Neural progenitor cell (in vitro differentiated cells): Measurements from ENCODE around the gene ALMS1. TPM values are rescaled to one million over a fixed set of nuclear protein-coding genes. Genes with fewer than 3 reads are reported as not detected.

Experiments
- DNase-seq: peaks from one replicate; pipeline ENCODE4 v3.0.0-alpha.2; 2016; ENCODE audit warnings: low spot score
- H2AFZ ChIP-seq: fragments of 200-600 bp; sonication (generic); replicated peaks from 2 replicates; pipeline ENCODE4 v1.6.1; 2016; ENCODE audit warnings: antibody characterized with exemption
- H3F3A ChIP-seq: fragments of 200-600 bp; sonication (generic); 2 replicates; pipeline ENCODE4 v1.6.1; 2016; ENCODE audit warnings: antibody characterized with exemption, low read depth
- H3K27ac ChIP-seq: fragments of 200-600 bp; sonication (generic); 2 replicates; pipeline ENCODE4 v1.5.1; 2016; ENCODE audit warnings: mild to moderate bottlenecking
- H3K27me3 ChIP-seq: fragments of 200-600 bp; sonication (generic); 2 replicates; pipeline ENCODE4 v1.6.1; 2016; ENCODE audit warnings: mild to moderate bottlenecking, moderate library complexity
- H3K36me3 ChIP-seq: fragments of 200-600 bp; sonication (generic); 2 replicates; pipeline ENCODE4 v1.5.1; 2016
- H3K4me1 ChIP-seq: fragments of 200-600 bp; sonication (generic); 2 replicates; pipeline ENCODE4 v1.6.1; 2016; ENCODE audit warnings: mixed run types
- H3K4me2 ChIP-seq: fragments of 200-600 bp; sonication (generic); 2 replicates; pipeline ENCODE4 v1.6.1; 2016
- H3K4me3 ChIP-seq: fragments of 200-600 bp; sonication (generic); 2 replicates; pipeline ENCODE4 v1.5.1; 2016
- H3K79me2 ChIP-seq: fragments of 200-600 bp; sonication (generic); 2 replicates; pipeline ENCODE4 v1.6.1; 2016; ENCODE audit warnings: low read depth
- H3K9ac ChIP-seq: fragments of 200-600 bp; sonication (generic); 2 replicates; pipeline ENCODE4 v1.6.1; 2016
- H3K9me3 ChIP-seq: fragments of 200-600 bp; sonication (generic); 2 replicates; pipeline ENCODE4 v1.5.1; 2016; ENCODE audit warnings: low read depth
- H4K20me1 ChIP-seq: fragments of 200-600 bp; sonication (generic); 2 replicates; pipeline ENCODE4 v1.6.1; 2016; ENCODE audit warnings: low read depth
- H3K27ac Mint-ChIP-seq: 3 replicates; pipeline ENCODE4 v1.8.0; 2021; ENCODE audit warnings: mixed read lengths
- H3K27me3 Mint-ChIP-seq: 2 replicates; pipeline ENCODE4 v1.8.0; 2022; ENCODE audit warnings: low read depth, mild to moderate bottlenecking, inconsistent platforms, moderate library complexity, mixed read lengths; ENCODE audit not compliant: insufficient read depth
- H3K36me3 Mint-ChIP-seq: 3 replicates; pipeline ENCODE4 v1.8.0; 2021; ENCODE audit warnings: mixed read lengths
- H3K4me1 Mint-ChIP-seq: 3 replicates; pipeline ENCODE4 v1.8.0; 2021; ENCODE audit warnings: mixed read lengths
- H3K4me3 Mint-ChIP-seq: 3 replicates; pipeline ENCODE4 v1.8.0; 2021; ENCODE audit warnings: mild to moderate bottlenecking, moderate library complexity, mixed read lengths
- H3K9me3 Mint-ChIP-seq: 3 replicates; pipeline ENCODE4 v1.8.0; 2020; ENCODE audit warnings: mixed read lengths
- EZH2 ChIP-seq: fragments of 200-600 bp; sonication (generic); IDR thresholded peaks from 2 replicates; pipeline ENCODE4 v1.6.1; 2017; ENCODE audit warnings: antibody characterized with exemption, mild to moderate bottlenecking, moderate library complexity
- EZH2phosphoT487 ChIP-seq: fragments of 200-600 bp; sonication (generic); IDR thresholded peaks from 2 replicates; pipeline ENCODE4 v1.6.1; 2017; ENCODE audit warnings: antibody characterized with exemption
- total RNA-seq: library from RNA; depleted of rRNA; stranded (reverse); fragments of >200 nt; gene quantifications from 2 replicates; pipeline ENCODE4 v1.2.3, GENCODE V29; 2015; ENCODE audit warnings: low replicate concordance
- TF ChIP-seq, protein P1 (sequence below): fragments of 200-600 bp; sonication (generic); IDR thresholded peaks from 2 replicates; pipeline ENCODE4 v1.5.1; 2017; ENCODE audit warnings: antibody characterized with exemption, mild to moderate bottlenecking

Gene ALMS1
- total RNA-seq, 1 donor from 2014 or later: 58.8 TPM

DNA sequence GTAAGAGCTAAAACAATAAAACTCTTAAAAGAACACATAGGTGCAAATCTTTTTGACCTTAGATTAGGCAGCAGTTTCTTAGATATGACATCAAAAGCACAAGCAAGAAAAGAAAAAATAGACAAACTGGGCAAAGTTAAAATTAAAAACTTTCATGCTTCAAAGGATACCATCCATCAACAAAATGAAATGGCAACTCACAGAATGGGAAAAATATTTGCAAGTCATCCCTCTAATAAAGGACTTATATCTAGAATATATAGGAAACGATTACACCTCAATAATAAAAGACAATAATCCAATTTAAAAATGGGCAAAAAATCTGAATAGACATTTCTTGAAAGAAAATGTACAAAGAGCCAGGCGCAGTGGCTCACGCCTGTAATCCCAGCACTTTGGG is 29.5 kb upstream of the ALMS1 start:
- H3K4me3 ChIP-seq: no peak overlapping the region
- H3K4me1 ChIP-seq: no peaks in the 10 kb centered on the region
- peaks cover 3% of the 10 kb centered on the region for H3F3A ChIP-seq
- H3K4me3 Mint-ChIP-seq: no peak overlapping the region
- H3K4me2 ChIP-seq: no peak overlapping the region
- H2AFZ ChIP-seq: no peak overlapping the region
- no peaks in the 10 kb centered on the region for H3K4me1 Mint-ChIP-seq
- H3K9ac ChIP-seq: no peak overlapping the region
- H3K36me3 Mint-ChIP-seq: no peaks in the 10 kb centered on the region
- no peak for DNase-seq
- no peak overlapping the region for H3K27ac ChIP-seq
- peaks cover 4% of the 10 kb centered on the region for H3K27me3 Mint-ChIP-seq
- H4K20me1 ChIP-seq: no peaks in the 10 kb centered on the region
- TF ChIP-seq, protein P1, sequence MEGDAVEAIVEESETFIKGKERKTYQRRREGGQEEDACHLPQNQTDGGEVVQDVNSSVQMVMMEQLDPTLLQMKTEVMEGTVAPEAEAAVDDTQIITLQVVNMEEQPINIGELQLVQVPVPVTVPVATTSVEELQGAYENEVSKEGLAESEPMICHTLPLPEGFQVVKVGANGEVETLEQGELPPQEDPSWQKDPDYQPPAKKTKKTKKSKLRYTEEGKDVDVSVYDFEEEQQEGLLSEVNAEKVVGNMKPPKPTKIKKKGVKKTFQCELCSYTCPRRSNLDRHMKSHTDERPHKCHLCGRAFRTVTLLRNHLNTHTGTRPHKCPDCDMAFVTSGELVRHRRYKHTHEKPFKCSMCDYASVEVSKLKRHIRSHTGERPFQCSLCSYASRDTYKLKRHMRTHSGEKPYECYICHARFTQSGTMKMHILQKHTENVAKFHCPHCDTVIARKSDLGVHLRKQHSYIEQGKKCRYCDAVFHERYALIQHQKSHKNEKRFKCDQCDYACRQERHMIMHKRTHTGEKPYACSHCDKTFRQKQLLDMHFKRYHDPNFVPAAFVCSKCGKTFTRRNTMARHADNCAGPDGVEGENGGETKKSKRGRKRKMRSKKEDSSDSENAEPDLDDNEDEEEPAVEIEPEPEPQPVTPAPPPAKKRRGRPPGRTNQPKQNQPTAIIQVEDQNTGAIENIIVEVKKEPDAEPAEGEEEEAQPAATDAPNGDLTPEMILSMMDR: no peak
- TF ChIP-seq EZH2: no peak
- TF ChIP-seq EZH2phosphoT487: no peak
- no peaks in the 10 kb centered on the region for H3K79me2 ChIP-seq
- H3K36me3 ChIP-seq: no peaks in the 10 kb centered on the region
- no peaks in the 10 kb centered on the region for H3K9me3 ChIP-seq
- H3K9me3 Mint-ChIP-seq: no peaks in the 10 kb centered on the region
- H3K27ac Mint-ChIP-seq: no peak overlapping the region
- H3K27me3 ChIP-seq: peaks cover 4% of the 10 kb centered on the region

DNA sequence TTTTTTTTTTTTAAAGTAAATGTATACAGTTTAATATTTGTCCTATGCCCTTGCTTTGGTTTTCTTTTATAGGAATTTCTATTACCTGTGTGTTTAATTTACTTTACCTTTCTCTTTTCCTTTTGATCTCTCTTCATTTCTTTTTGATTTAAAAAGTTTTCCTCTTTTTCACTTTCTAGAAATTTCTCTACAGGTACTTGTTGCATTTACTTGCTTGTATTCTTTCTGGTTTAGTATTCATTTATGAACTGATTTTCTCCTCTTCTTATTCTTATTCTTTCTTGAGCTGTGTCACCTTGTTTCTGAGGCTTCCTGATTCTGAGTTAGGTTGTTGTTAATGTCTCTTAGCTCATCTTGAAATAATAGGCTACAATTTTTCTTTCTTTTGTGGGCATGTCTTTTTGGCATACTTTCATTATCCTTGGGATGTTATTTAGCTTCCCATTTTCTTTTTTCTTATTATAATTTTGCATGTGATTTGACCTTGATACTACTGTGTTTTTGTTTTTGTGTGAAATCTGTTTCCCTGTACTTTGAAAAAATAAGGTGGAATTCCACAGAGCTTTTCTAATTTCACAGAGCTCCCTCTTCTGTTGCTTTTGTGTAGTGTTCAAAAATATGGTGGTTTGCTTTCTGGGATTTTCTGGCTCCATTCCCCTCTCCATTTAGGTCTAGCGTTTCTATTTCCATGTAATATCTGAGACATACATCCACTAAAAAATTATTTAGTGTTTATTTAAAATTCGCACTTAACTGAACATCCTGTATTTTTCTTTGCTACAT is 25.5 kb upstream of the ALMS1 start:
- H3K36me3 ChIP-seq: no peaks in the 10 kb centered on the region

DNA sequence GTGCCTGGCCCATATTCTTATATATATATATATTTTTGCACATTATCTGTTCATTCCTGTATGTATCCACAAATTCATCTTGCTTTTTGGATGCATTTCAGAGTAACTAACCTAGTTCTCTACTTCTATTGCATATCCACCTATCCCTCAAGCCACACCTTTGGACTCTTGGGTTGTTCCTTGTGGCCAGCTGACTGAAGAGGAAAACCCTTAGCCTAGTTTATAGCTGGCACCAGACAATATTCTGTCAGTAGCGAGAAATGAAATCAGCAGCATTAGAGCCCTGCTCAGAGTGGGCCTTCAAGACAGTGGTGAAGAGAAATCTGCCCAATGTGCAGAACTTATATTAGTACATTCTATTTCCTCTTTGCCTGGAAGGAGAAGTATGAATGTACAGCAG is 19.6 kb upstream of the ALMS1 start:
- Mint-ChIP-seq H3K27ac (no peak overlapping the region), H3K9me3 (no peaks in the 10 kb centered on the region), H3K4me1 (no peaks in the 10 kb centered on the region), H3K27me3 (peaks cover 4% of the 10 kb centered on the region), H3K4me3 (no peak overlapping the region), H3K36me3 (no peaks in the 10 kb centered on the region)
- H4K20me1 ChIP-seq: no peaks in the 10 kb centered on the region
- H3F3A ChIP-seq: no peaks in the 10 kb centered on the region
- H3K9ac ChIP-seq: no peak overlapping the region
- DNase-seq: no peak
- no peaks in the 10 kb centered on the region for H3K4me1 ChIP-seq
- TF ChIP-seq, protein P1: no peak
- TF ChIP-seq EZH2phosphoT487 (no peak), EZH2 (no peak)
- H3K4me2 ChIP-seq: no peak overlapping the region
- H3K4me3 ChIP-seq: no peak overlapping the region
- H3K9me3 ChIP-seq: no peaks in the 10 kb centered on the region
- no peak overlapping the region for H3K27ac ChIP-seq
- H3K79me2 ChIP-seq: no peaks in the 10 kb centered on the region
- no peaks in the 10 kb centered on the region for H3K36me3 ChIP-seq
- H3K27me3 ChIP-seq: peaks cover 11% of the 10 kb centered on the region
- no peak overlapping the region for H2AFZ ChIP-seq

More for the DNA sequence above, 25.5 kb upstream of the ALMS1 start:
- no peak overlapping the region for H3K9ac ChIP-seq
- peaks cover 5% of the 10 kb centered on the region for H3K27me3 ChIP-seq
- H3K9me3 ChIP-seq: no peaks in the 10 kb centered on the region
- no peaks in the 10 kb centered on the region for H3K4me1 ChIP-seq
- no peak overlapping the region for H3K4me3 ChIP-seq
- H3K27ac Mint-ChIP-seq: no peak overlapping the region
- no peaks in the 10 kb centered on the region for H3K79me2 ChIP-seq
- H3K27ac ChIP-seq: no peak overlapping the region
- H3K4me3 Mint-ChIP-seq: no peak overlapping the region
- no peaks in the 10 kb centered on the region for H3K9me3 Mint-ChIP-seq
- H3F3A ChIP-seq: peaks cover 3% of the 10 kb centered on the region
- TF ChIP-seq EZH2 (no peak), EZH2phosphoT487 (no peak)
- TF ChIP-seq, protein P1: peak; percentile 64
- no peaks in the 10 kb centered on the region for H3K27me3 Mint-ChIP-seq
- no peak overlapping the region for H3K4me2 ChIP-seq
- no peaks in the 10 kb centered on the region for H3K4me1 Mint-ChIP-seq
- no peak overlapping the region for H2AFZ ChIP-seq
- no peaks in the 10 kb centered on the region for H3K36me3 Mint-ChIP-seq
- no peaks in the 10 kb centered on the region for H4K20me1 ChIP-seq
- DNase-seq: peak; percentile 11
